LNCAP (cell line): ENCODE results near the gene KEL.

Experiments
- CTCF ChIP-seq: fragments of 450-650 bp; IDR thresholded peaks from 2 replicates; pipeline ENCODE4 v1.5.1; 2017; ENCODE audit warnings: mild to moderate bottlenecking

The KEL gene

GRCh38 chr7:142913051-142913450 is 49.1 kb downstream of the KEL start:
- TF ChIP-seq CTCF: no peak

- no peak for TF ChIP-seq CTCF
Observed at GRCh38 chr7:142910481-142910880, 51.7 kb downstream of the KEL start.

GRCh38 chr7:142910031-142910433 is 52.1 kb downstream of the KEL start:
- no peak for TF ChIP-seq CTCF

GRCh38 chr7:142908921-142909890 is 53.0 kb downstream of the KEL start:
- peak; percentile 62 for TF ChIP-seq CTCF

GRCh38 chr7:142908290-142908689 is 53.9 kb downstream of the KEL start:
- no peak for TF ChIP-seq CTCF

GRCh38 chr7:142906643-142907042 is 55.5 kb downstream of the KEL start:
- TF ChIP-seq CTCF: no peak

GRCh38 chr7:142905759-142906158 is 56.4 kb downstream of the KEL start:
- no peak for TF ChIP-seq CTCF
